Measurements from ENCODE around the gene NAT14.

DNA sequence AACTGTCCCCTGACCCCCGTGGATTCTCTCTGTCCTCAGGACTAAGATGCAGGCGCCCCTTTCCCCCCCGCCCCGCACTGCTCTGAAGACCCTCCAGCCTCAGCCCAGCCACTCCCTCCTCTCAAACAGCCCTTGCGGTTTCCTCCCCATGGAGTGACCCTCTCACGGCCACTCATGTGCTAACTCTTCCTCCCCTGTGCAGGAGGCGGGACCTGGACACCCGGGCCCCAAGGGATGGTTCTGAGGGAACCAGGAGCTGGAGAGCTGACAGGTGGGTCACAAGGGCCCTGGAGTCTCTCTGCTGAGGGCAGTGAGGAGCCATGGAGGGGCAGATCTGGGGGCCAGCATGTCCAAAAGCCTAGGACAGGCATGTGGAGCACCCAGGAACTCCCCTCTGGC lies 25.4 kb upstream of the NAT14 start:
- TF ChIP-seq, protein P1, sequence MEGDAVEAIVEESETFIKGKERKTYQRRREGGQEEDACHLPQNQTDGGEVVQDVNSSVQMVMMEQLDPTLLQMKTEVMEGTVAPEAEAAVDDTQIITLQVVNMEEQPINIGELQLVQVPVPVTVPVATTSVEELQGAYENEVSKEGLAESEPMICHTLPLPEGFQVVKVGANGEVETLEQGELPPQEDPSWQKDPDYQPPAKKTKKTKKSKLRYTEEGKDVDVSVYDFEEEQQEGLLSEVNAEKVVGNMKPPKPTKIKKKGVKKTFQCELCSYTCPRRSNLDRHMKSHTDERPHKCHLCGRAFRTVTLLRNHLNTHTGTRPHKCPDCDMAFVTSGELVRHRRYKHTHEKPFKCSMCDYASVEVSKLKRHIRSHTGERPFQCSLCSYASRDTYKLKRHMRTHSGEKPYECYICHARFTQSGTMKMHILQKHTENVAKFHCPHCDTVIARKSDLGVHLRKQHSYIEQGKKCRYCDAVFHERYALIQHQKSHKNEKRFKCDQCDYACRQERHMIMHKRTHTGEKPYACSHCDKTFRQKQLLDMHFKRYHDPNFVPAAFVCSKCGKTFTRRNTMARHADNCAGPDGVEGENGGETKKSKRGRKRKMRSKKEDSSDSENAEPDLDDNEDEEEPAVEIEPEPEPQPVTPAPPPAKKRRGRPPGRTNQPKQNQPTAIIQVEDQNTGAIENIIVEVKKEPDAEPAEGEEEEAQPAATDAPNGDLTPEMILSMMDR (IDR thresholded peaks at IDR 0.05): no peak
- no peak for TF ChIP-seq POLR2A (IDR thresholded peaks at IDR 0.05)

Data from lower leg skin (tissue), 3 donors.